ENCODE results near the gene INO80D.
"Not testable (repeated sequence)": the region's sequence is repeated elsewhere in the genome, so short reads cannot be mapped to it uniquely, and the experiment has no call there.

INO80D gene

GRCh38 chr2:206023183-206023582 lies 62.8 kb downstream of the INO80D start:
- no peak for DNase-seq

GRCh38 chr2:206020171-206020570 lies 65.8 kb downstream of the INO80D start:
- no peak for DNase-seq

GRCh38 chr2:206015746-206016145 lies 70.2 kb downstream of the INO80D start:
- not testable (repeated sequence) for DNase-seq

- no peak for DNase-seq
Measured at GRCh38 chr2:206011795-206012194, 74.2 kb downstream of the INO80D start.

- no peak for DNase-seq
Measured at GRCh38 chr2:206011018-206011614, 74.9 kb downstream of the INO80D start.

GRCh38 chr2:206004004-206004693 lies 81.8 kb downstream of the INO80D start:
- DNase-seq, result peak; percentile 36

- no peak for DNase-seq
Measured at GRCh38 chr2:206002440-206002839, 83.5 kb downstream of the INO80D start.

GRCh38 chr2:206001912-206002311 lies 84.1 kb downstream of the INO80D start:
- no peak for DNase-seq

GRCh38 chr2:206000776-206001175 lies 85.2 kb downstream of the INO80D start:
- no peak for DNase-seq

- DNase-seq, result no peak
Measured at GRCh38 chr2:205998583-205998982, 87.4 kb downstream of the INO80D start.

- DNase-seq, result no peak
Measured at GRCh38 chr2:205996161-205996560, 89.8 kb downstream of the INO80D start.

GRCh38 chr2:205995260-205995659 lies 90.7 kb downstream of the INO80D start:
- no peak for DNase-seq

GRCh38 chr2:205994344-205994743 lies 91.6 kb downstream of the INO80D start:
- DNase-seq, result no peak

GRCh38 chr2:205990104-205990503 lies 95.9 kb downstream of the INO80D start:
- no peak for DNase-seq

- DNase-seq, result no peak
Measured at GRCh38 chr2:205989271-205990071, 96.5 kb downstream of the INO80D start.

GRCh38 chr2:205988681-205989080 lies 97.3 kb downstream of the INO80D start:
- not testable (repeated sequence) for DNase-seq

GRCh38 chr2:205988274-205988673 lies 97.7 kb downstream of the INO80D start:
- no peak for DNase-seq

- not testable (repeated sequence) for DNase-seq
Measured at GRCh38 chr2:205986334-205986733, 99.6 kb downstream of the INO80D start.

GRCh38 chr2:205984381-205984780 lies 101.6 kb downstream of the INO80D start:
- DNase-seq, result peak; percentile 36

- DNase-seq, result no peak
Measured at GRCh38 chr2:205982776-205983327, 103.1 kb downstream of the INO80D start.

GRCh38 chr2:205978728-205979127 lies 107.2 kb downstream of the INO80D start:
- DNase-seq, result not testable (repeated sequence)

GRCh38 chr2:205977699-205978098 lies 108.3 kb downstream of the INO80D start:
- not testable (repeated sequence) for DNase-seq

GRCh38 chr2:205976934-205977659 lies 108.9 kb downstream of the INO80D start:
- not testable (repeated sequence) for DNase-seq
